Erythroblast (primary cell): ENCODE measurements around the gene ADAMTSL2.

ENCODE experiments used
- GATA1 ChIP-seq: IDR thresholded peaks from 2 replicates; pipeline ENCODE4 v1.6.1; 2011; ENCODE audit warnings: low read depth, mild to moderate bottlenecking, control low read depth, low read length, moderate library complexity
- POLR2A ChIP-seq: IDR thresholded peaks from 2 replicates; pipeline ENCODE4 v1.6.1; 2011; ENCODE audit warnings: mild to moderate bottlenecking, low read length

DNA sequence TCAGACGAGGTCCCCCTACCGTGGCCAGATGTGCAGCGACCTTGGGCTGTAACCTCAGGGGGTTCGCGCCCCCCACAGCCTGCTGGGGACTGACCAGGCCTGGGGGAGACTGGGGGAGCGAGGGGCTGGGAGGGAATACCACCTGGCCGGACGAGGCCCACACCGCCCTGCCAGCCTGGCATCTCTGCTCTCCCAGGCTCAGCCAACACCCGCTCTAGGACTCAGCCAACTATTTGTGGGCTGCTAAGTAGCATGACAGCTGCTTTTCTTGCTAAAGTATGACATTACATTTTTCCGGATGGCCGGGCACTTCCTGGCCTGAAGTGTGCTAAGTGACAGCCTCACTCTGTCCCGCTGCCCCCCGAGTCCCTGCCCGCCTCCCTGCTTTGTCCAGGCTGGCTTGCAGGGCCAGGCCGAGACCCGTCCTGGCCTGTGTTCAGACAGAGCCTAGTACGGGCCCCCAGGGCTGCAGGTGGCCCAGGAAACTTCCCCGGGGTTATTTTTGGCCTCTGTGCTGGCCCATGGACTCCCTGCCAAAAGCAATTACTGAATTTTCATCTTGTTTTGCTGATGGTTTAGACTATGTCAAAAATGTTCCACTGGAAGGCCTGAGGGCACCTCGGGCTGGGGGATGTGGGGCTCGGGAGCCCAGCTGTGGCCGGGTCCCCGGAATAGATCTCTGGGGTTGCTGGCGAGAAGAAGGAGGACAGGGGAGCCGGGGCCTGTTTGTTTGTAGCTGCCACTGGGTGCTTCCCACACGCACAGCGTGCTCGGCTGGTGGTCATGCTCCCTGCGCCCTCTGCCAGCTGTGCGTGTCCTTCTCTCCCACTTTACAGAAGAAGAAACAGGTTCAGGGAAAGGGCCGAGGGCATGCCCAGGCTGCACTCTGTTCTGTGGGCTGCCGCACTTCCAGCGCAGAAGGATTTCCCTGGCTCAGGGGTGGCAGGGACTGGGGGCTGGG, 42.2 kb upstream of the ADAMTSL2 start:
- TF ChIP-seq POLR2A: no peak
- TF ChIP-seq GATA1: no peak
